Measurements from ENCODE around the gene OS9. TPM values are rescaled to one million over a fixed set of nuclear protein-coding genes. Genes with fewer than 3 reads are reported as not detected.
A peak's percentile ranks its signal among the peaks of the same experiment; 100 is the strongest.

The OS9 gene
- total and polyA plus RNA-seq, 9 of the 15 experiments (the other 6 are each of a cell fraction or from before 2014, with no cell fraction given): 4.6 to 105 (median 89.5) TPM

DNA sequence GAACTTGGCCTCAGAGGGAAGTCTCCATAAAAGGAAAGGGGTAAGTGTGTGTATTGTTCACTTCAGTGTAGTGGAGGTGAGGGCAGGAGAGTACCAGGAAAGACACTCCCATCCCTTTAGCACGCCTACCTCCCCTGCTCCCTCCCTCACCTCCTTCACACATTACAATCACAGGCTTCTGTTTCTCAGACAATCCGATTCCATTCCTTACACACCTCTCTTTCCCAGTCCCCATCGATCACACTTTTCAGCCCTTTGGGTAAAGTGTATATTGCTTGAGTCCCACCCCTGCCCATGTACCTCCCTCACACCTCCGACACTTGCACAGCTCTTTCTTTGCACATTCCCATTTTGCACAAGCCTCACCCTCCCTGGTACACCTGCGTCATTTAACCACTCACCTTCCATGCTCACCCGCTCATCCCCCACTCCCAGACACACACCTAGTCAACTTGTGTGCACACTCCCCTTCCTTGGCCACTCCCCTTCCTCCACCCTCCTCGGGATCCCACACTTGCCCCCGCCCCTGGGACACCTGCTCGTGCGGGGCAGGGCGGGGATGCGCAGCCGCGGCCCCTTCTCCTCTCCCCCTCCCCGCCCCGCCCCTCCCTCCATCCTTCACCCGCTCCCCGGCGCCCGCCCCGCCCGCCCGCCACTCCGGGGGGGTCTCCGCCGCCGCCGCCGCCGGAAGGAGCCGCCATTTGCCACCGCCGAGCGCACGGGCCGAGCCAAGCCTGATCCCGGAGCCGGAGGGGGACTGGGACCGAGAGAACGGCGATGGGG, 60.7 kb downstream of the OS9 start, which contains the start of gene MARCHF9 (continued):
- TF ChIP-seq ZNF3 (CRISPR knock-in tag; IDR thresholded peaks at IDR 0.05) (no peak), XRCC4 (IDR thresholded peaks at IDR 0.05; ENCODE audit: extremely low read depth, insufficient read depth, insufficient read length) (no peak), HMGN3 (IDR thresholded peaks at IDR 0.05; ENCODE audit: borderline replicate concordance, extremely low read depth, insufficient read length, low read depth, low read length) (no peak), DDX20 (tag; IDR thresholded peaks at IDR 0.05; ENCODE audit: low read depth) (no peak), NFE2 (IDR thresholded peaks at IDR 0.05; ENCODE audit: low read depth) (no peak), FOXK2 (conservative IDR thresholded peaks at IDR 0.05 in 1 of 2, IDR thresholded peaks at IDR 0.05 in 1 of 2; ENCODE audit: low read depth in 2 of 2) (peak; percentile 23 to 48; a peak in 1 of 4 replicates), RBM34 (IDR thresholded peaks at IDR 0.05; ENCODE audit: borderline replicate concordance, insufficient read depth, low read length) (no peak), TBL1XR1 (IDR thresholded peaks at IDR 0.05; ENCODE audit: low read length in 2 of 2) (no peak), KDM4B (IDR thresholded peaks at IDR 0.05; ENCODE audit: borderline replicate concordance in 2 of 2, low read depth in 1 of 2) (peak in 1 of 2 experiments; percentile 25; a peak in 1 of 4 replicates), KDM1A (IDR thresholded peaks at IDR 0.05) (peak in 1 of 2 experiments; percentile 64; a peak in 1 of 4 replicates), GATAD2B (IDR thresholded peaks at IDR 0.05; ENCODE audit: borderline replicate concordance) (no peak), RCOR1 (IDR thresholded peaks at IDR 0.05; ENCODE audit: borderline replicate concordance in 1 of 2, low read depth in 2 of 2, low read length in 2 of 2) (peak in 1 of 2 experiments; percentile 39; a peak in 1 of 4 replicates), RAD51 (IDR thresholded peaks at IDR 0.05; ENCODE audit: borderline replicate concordance, low read depth) (no peak), ZNF24 (IDR thresholded peaks at IDR 0.05) (no peak), NCOR1 (IDR thresholded peaks at IDR 0.05) (no peak), ASH1L (IDR thresholded peaks at IDR 0.05; ENCODE audit: borderline replicate concordance, low read depth, partially characterized antibody) (no peak), MIER1 (IDR thresholded peaks at IDR 0.05; ENCODE audit: low read depth) (0 out of 2 replicates have a peak, but pooled peaks have one; percentile 30), SRSF1 (IDR thresholded peaks at IDR 0.05; ENCODE audit: low read depth, low read length) (no peak), RBM15 (IDR thresholded peaks at IDR 0.05; ENCODE audit: insufficient read depth, low read length) (no peak), ZNF347 (CRISPR knock-in tag; IDR thresholded peaks at IDR 0.05; ENCODE audit: low read depth) (no peak)
- TF ChIP-seq, protein P1, sequence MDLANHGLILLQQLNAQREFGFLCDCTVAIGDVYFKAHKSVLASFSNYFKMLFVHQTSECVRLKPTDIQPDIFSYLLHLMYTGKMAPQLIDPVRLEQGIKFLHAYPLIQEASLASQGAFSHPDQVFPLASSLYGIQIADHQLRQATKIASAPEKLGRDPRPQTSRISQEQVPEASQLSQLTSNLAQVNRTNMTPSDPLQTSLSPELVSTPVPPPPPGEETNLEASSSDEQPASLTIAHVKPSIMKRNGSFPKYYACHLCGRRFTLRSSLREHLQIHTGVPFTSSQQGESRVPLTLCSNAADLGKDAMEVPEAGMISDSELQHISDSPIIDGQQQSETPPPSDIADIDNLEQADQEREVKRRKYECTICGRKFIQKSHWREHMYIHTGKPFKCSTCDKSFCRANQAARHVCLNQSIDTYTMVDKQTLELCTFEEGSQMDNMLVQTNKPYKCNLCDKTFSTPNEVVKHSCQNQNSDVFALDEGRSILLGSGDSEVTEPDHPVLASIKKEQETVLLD (IDR thresholded peaks at IDR 0.05): peak; percentile 53; the same call in 1 of the 2 replicates
- TF ChIP-seq, protein P2, sequence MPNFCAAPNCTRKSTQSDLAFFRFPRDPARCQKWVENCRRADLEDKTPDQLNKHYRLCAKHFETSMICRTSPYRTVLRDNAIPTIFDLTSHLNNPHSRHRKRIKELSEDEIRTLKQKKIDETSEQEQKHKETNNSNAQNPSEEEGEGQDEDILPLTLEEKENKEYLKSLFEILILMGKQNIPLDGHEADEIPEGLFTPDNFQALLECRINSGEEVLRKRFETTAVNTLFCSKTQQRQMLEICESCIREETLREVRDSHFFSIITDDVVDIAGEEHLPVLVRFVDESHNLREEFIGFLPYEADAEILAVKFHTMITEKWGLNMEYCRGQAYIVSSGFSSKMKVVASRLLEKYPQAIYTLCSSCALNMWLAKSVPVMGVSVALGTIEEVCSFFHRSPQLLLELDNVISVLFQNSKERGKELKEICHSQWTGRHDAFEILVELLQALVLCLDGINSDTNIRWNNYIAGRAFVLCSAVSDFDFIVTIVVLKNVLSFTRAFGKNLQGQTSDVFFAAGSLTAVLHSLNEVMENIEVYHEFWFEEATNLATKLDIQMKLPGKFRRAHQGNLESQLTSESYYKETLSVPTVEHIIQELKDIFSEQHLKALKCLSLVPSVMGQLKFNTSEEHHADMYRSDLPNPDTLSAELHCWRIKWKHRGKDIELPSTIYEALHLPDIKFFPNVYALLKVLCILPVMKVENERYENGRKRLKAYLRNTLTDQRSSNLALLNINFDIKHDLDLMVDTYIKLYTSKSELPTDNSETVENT (CRISPR knock-in tag; IDR thresholded peaks at IDR 0.05): no peak
